NCI-H1048 (cell line): Measurements from ENCODE around the gene BRIP1.
A peak's percentile ranks its signal among the peaks of the same experiment; 100 is the strongest.
"Not testable (repeated sequence)": the region's sequence is repeated elsewhere in the genome, so short reads cannot be mapped to it uniquely, and the experiment has no call there.

Experiments used
- DNase-seq: peaks from one replicate; lab custom pipeline; 2025; lab: John Stamatoyannopoulos, UW

BRIP1 gene

DNA sequence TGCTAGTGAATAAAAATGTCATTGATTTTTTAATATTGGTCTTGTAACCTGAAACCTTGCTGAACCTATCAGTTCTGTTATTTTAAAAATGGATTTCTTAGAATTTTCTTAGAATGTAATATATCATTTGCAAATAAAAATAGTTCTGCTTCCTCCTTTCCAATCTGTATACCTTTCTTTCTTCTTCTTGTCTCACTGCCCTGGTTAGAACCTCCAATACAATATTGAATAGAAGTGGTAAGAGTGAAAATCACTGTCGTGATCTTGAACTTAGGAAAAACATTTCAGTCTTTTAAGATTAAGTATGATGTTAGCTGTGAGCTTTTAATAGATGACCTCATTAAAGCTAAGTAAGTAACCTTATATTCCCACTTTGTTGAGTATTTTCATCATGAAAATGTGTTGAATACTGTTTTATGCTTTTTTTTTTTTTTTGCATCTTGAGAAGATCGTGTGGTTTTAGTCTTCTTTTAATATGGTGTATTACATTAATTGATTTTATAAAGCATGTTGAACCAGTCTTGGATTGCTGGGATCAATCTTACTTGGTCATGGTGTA lies 167.5 kb downstream of the BRIP1 start:
- DNase-seq: no peak

GRCh38 chr17:61694095-61694494 lies 169.2 kb downstream of the BRIP1 start:
- no peak for DNase-seq

GRCh38 chr17:61689610-61690180 lies 173.6 kb downstream of the BRIP1 start:
- DNase-seq: no peak

GRCh38 chr17:61687769-61688168 lies 175.6 kb downstream of the BRIP1 start:
- DNase-seq: no peak

DNA sequence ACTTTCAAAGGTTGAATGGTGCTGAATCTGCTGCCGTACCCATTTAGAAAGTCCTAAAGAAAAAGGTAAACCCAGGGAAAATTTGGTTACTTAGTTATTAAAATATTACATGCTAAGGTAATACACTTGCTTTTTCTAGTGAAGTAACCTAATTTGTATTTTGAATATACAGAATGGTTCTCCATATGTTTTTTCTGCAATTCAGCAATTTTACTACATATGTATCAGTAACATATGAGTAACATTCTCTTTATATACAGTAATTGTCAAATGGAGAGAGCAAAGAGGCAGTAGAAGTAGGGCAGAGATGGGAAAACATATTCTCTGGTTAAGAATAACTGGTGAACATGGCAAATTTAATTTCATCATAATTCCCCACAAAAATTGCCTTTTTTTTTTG lies 177.2 kb downstream of the BRIP1 start:
- no peak for DNase-seq

DNA sequence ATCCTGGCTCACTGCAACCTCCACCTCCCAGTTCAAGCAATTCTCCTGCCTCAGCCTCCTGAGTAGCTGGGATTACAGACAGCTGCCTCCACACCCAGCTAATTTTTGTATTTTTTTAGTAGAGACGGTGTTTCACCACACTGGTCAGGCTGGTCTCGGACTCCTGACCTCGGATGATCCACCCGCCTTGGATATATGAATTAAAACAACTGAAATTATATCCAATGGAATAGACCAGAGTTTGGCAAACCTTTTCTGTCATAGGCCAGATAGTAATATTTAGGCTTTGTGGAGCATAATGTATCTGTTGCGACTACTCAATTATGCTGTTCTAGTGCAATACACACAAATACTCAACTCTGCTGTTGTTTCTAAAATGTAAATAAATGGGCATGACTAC lies 178.5 kb downstream of the BRIP1 start:
- no peak for DNase-seq

- no peak for DNase-seq
Measured at GRCh38 chr17:61684172-61684571, 179.2 kb downstream of the BRIP1 start.

GRCh38 chr17:61683466-61683865 lies 179.9 kb downstream of the BRIP1 start:
- no peak for DNase-seq

- no peak for DNase-seq
Measured at GRCh38 chr17:61680921-61681320, 182.4 kb downstream of the BRIP1 start.

DNA sequence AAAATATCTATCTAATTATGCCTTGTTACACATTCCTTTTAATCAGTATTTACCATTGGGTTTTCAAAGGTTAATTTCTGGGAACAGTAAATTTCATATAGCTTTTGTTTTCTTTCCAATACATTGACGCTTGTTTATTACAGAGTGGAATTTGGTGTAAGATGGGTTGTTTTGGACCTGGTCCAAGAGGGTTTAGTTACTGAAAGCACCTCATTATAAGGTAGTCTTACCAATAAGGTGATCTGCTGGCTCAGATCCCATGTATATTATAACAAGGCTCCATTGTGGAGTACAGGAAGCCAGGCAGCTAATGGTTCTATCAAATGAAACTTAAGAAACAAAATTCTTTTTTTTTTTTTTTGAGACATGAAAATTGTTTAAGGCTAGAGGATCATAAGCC lies 185.0 kb downstream of the BRIP1 start:
- DNase-seq: peak; percentile 4

DNA sequence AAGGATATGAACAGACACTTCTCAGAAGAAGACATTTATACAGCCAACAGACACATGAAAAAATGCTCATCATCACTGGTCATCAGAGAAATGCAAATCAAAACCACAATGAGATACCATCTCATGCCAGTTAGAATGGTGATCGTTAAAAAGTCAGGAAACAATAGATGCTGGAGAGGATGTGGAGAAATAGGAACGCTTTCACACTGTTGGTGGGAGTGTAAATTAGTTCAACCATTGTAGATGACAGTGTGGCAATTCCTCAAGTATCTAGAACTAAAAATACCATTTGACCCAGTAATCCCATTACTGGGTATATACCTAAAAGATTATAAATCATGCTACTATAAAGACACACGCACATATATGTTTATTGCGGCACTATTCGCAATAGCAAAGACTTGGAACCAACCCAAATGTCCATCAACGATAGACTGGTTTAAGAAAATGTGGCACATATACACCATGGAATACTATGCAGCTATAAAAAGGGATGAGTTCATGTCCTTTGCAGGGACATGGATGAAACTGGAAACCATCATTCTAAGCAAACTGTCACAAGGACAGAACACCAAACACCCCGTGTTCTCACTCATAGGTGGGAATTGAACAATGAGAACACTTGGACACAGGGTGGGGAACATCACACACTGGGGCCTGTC lies 186.0 kb downstream of the BRIP1 start:
- not testable (repeated sequence) for DNase-seq

DNA sequence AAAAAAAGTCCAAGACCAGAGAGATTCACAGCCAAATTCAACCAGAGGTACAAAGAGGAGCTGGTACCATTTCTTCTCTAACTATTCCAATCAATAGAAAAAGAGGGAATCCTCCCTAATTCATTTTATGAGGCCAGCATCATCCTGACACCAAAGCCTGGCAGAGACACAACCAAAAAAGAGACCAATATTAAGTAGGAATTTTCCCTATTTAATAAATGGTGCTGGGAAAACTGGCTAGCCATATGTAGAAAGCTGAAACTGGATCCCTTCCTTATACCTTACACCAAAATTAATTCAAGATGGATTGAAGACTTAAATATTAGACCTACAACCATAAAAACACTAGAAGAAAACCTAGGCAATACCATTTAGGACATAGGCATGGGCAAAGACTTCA lies 186.8 kb downstream of the BRIP1 start:
- DNase-seq: not testable (repeated sequence)

DNA sequence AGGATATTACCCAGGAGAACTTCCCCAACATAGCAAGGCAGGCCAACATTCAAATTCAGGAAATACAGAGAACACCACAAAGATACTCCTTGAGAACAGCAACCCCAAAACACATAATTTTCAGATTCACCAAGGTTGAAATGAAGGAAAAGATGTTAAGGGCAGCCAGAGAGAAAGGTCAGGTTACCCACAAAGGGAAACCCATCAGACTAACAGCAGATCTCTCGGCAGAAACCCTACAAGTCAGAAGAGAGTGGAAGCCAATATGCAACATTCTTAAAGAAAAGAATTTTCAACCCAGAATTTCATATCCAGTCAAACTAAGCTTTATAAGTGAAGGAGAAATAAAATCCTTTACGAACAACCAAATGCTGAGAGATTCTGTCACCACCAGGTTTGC lies 188.7 kb downstream of the BRIP1 start:
- DNase-seq: not testable (repeated sequence)

DNA sequence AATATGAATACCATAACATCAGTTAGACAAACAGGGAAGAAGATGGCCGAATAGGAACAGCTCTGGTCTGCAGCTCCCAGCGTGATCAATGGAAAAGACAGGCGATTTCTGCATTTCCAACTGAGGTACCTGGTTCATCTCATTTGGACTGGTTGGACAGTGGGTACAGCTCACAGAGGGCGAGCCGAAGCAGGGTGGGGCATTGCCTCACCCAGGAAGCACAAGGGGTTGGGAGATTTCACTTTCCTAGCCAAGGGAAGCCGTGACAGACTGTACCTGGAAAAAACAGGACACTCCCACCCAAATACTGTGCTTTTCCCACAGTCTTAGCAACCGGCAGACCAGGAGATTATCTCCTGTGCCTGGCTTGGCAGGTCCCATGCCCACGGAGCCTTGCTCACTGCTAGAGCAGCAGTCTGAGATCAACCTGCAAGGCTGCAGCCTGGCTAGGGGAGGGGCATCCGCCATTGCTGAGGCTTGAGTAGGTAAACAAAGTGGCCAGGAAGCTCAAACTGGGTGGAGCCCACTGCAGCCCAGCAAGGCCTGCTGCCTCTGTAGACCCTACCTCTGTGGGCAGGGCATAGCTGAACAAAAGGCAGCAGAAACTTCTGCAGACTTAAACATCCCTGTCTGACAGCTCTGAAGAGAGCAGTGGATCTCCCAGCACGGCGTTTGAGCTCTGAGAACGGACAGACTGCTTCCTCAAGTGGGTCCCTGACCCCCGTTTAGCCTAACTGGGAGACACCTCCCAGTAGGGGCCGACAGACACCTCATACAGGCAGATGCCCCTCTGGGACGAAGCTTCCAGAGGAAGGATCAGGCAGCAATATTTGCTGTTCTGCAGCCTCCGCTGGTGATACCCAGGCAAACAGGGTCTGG lies 190.1 kb downstream of the BRIP1 start:
- DNase-seq: not testable (repeated sequence)

GRCh38 chr17:61672140-61672539 lies 191.2 kb downstream of the BRIP1 start:
- no peak for DNase-seq

DNA sequence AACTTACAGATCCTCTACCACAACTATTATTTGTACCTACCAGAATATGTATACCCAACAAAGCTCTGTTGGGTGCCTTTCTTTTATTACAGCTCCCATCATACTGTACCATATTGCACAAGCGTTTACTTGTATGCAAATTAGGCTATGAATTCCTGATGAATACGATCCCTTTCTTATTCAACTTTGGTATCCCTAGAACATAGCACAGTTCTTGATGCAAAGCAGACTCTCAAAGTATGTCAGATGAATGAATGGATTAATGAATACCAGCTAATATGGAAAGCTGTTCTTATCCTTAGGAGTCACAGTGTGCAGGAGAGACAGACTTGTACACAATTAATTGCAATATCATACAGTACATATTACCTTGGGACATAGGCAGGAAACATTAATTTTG lies 192.6 kb downstream of the BRIP1 start:
- DNase-seq: no peak

GRCh38 chr17:61669522-61669921 lies 193.8 kb downstream of the BRIP1 start:
- DNase-seq: no peak

GRCh38 chr17:61668486-61668885 lies 194.8 kb downstream of the BRIP1 start:
- DNase-seq: no peak

- DNase-seq: not testable (repeated sequence)
Measured at GRCh38 chr17:61666406-61667088, 196.8 kb downstream of the BRIP1 start.

DNA sequence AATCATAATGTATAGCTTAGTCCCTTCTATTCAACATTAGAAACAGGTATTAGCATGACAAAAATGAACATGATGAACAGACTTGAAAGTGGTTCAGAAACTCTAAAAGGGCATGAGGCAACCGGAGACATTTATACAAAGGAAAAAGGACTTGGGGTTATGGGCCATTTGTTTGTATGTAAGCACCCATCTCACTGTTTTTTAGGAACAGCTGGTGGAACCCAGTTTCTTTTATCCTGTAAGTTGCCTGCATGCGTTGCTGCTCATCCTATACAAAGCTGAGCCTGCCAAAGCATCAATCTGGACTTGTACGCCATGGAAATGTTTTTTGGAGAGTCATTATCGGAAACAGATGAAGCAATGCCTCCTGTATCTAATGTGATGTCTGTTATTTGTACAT lies 200.0 kb downstream of the BRIP1 start:
- no peak for DNase-seq

DNA sequence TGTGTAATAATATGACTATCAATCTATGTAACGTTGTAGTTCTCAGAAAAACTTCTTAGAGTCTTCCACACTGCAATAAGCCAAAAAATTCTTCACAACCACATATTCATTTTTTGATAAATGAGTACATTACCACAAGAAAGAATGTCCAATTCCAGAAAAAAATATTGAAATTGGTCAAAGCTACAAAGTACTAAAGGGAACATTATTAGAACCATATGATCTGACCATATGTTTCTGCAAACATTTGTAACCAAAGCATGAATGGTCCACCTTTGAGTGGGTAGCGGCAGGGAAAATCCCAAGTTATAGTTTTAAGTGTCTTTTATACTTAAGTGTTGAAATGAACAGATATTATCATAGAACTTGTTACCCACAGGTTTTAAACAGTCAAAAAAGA lies 200.6 kb downstream of the BRIP1 start:
- no peak for DNase-seq

DNA sequence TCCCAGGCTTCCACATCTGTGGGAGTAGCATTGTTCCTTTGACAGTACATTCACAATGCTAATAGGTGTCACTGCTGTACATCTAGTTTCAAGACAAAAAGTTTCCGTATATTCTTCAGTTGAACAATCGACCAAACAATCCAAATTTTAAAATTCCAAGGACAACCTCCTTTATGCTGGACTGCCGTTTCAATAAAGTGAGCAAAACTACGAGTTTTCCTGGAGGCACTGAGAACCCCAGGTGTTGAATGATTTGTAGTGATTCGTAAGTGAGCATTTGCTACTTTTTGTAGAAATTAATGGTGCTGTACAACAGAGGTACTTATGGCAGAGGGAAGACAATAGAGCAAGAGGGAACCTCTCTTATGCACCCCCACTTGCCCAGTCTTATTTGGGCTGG lies 201.1 kb downstream of the BRIP1 start:
- no peak for DNase-seq
